HG02885 (cell line): Measurements from ENCODE around the gene BTBD9.

Experiments used
- ATAC-seq: cut with Tn5 transposase; IDR thresholded peaks from one replicate; pipeline ENCODE4 v1.9.1; 2021; ENCODE audit warnings: mild to moderate bottlenecking; ENCODE audit not compliant: unreplicated experiment, poor library complexity

Gene BTBD9

DNA sequence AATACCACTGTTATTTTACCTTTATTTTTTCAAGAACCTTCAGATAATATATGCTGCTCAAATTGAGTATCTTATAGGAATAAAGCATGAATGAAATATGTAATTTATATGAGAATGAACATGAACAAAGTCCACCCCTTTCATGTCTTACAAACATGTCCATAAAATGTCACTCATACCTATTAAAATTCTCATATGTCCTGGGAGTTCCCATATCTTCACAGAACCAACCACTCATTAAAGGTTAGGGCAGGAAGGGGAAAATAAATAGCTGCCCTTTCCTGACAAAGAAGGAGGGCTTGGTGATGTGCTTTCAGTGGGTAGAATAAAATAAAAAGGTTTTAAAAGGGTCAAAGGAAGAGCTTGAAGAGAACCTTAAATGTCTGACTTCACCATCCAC, 125.3 kb downstream of the BTBD9 start:
- no peak for ATAC-seq

- ATAC-seq: no peak
Measured at GRCh38 chr6:38512211-38512610, 127.5 kb downstream of the BTBD9 start.

- ATAC-seq: no peak
Measured at GRCh38 chr6:38510205-38510604, 129.5 kb downstream of the BTBD9 start.

DNA sequence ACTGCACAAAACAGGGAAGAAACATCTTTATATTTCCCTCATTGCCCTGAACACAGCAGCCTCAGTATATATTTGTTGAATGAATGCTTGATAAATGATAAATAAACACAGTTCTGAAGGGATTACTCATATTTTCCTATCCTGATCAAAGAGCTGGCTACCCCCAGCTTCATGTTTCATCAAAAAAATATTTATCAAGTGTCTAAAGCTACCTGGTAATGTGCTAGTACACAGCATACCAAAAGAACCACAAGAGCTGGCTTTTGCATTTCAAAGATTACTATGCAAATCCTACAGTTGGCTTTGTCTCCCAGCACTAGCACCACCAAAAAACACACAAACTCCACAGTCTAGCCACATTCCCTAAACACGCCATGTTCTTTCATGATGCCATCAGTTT, 130.0 kb downstream of the BTBD9 start:
- ATAC-seq: no peak

DNA sequence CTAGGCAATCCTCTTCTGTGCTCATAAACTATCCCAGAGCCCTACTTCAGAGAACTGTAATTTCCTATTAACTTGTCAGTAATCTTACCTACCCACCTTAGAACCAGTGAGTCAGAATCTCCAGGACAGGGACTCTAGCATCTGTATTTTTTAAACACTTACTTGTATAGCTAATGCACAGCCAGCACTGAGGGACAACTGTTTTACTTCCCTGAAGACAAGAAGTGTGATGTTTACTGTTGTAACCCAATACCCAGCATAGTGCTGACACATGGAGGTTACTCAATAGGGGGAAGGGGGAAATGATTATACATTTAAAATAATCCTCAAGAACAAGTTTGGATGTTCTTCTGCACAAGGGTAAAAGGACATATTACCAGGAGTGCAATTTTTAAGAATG, 130.8 kb downstream of the BTBD9 start:
- ATAC-seq: no peak

- ATAC-seq: no peak
Measured at GRCh38 chr6:38508286-38508685, 131.4 kb downstream of the BTBD9 start.

- no peak for ATAC-seq
Measured at GRCh38 chr6:38507173-38507572, 132.6 kb downstream of the BTBD9 start.

GRCh38 chr6:38505826-38506225, 133.9 kb downstream of the BTBD9 start:
- no peak for ATAC-seq

DNA sequence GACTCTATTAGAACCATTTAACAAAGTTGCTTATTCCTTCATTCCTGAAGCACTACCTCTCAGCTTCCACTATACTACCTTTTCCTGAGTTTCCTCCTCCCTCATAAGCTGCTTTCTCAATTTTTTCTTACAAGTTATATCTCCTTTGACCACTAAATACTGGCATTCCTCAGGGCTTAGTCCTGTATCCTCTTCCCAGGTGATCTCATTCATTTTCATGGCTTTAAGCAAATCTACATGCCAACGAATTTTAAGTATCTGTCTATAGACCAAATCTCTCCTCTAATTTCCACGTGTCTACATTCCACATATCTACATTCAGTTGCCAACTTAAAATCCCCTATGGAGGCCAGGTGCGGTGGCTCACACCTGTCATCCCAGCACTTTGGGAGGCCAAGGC, 134.7 kb downstream of the BTBD9 start:
- no peak for ATAC-seq

DNA sequence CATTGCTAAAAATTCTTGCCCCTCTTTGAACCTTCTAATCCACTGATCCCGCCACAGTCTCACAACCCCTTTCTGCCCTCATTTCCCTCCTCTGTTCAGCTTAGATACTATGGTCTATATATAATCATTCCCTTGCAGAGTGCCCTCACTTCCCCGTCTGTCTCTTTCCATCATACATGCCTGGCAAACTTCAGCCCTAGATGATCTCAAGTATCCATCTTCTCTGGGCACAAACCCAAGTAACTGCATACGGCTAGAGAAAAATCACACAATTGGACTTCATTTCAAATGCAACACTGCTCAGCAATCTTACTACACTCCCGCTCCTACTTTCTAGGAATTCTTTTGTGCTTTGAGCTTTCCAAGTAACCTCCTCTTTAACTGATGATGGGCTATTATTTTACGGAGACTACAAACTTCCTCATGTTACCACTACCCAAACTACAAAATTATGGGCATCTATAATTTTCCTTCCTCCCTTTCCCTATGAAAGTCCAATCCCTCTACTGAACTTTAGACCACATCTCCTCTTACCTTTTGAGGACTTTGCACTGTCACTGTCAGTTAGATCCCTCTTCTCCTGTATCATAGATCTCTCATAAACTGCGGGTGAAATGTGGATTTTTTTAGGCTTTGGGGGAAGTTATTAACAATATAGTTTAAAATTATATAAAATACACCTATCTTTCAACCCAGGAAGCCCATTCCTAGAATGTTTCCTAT, 135.6 kb downstream of the BTBD9 start:
- ATAC-seq: no peak

DNA sequence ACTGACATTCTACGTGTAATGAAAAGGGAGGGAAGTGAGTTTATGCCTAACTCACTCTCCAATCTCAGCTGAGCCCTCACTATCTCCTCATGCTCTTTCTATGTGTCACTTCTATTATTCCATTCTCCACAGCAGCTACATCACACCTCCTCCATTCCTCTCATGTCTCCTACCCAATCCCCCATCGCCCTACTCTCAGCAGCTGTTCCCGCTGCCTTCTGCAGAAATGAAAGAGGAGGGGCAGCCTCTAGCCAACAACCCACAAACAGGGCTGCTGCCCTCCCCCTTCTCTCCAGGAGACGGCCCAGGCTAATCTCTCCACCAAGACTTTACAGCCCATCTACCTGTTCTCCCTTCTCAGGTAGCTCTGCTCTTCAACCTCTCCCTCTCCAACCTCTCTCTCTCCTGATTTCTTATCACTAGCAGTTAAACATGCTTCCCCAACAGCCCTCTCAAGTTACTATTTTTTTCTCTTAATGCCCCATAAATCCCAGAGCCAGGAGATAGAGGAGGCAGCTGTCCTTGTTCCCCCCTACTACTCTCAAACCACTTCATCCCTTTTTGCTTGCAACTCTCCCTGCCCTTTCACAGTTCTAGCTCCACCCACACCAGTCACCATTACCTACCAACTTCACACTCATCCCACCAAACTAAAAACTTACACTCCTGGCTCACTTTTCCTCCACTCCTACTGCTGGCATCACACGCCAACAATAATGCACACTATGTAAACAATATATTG, 136.5 kb downstream of the BTBD9 start:
- no peak for ATAC-seq

DNA sequence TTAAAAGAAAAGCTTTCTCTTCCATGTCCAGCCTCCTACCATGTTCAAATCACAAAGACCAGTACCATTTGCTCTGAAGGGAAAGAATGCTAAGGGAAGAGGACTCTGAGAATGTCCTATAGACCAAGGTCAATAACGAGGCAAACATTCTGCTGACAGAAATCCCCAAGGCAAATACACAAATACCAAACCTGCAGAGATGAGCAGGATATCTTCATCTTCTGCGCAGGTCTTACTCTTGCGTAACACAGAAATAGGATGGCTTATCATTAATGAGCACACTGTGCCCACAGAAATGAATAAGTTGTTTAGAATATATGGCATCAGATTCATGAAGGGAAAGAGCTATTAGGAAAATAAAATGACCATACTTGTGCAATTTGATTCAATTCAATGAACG, 137.3 kb downstream of the BTBD9 start:
- ATAC-seq: no peak

DNA sequence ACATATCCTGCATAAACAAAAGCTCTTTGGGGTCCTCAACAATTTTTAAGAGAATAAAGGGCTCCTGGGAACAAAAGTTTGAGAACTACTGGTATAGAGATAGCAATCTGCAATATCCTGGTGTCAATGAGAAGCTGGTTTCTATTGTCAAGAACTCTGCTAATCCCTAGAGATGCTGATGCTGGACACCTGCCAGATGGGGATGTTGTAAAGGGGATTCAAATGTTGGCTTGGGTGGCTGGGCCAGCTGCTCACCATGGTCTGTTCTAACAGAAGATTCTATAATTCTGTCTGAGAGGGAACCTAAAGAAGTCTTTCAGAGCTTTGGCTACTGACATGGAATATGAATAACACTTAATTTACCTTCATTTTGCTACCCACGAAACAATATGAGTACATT, 137.8 kb downstream of the BTBD9 start:
- ATAC-seq: no peak

GRCh38 chr6:38499529-38500096, 140.1 kb downstream of the BTBD9 start:
- no peak for ATAC-seq

GRCh38 chr6:38498805-38499445, 140.8 kb downstream of the BTBD9 start:
- no peak for ATAC-seq

DNA sequence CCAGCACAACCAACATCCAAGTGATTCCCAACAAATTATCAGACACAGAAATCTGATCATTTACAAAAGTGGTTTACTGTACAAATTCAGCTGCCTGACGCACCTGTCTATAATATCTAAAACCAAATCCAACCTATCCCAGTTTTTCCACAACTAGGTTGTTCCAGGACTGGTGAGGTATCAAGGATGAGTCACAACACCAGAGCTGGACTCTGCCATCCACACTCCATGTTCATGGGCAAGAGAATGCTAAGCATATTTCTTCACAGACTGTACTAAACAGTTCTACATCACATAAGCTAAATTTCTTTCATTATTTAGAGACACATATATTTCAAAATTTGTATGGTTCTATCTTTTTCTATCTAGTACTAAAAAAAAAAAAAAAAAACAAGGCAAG, 141.6 kb downstream of the BTBD9 start:
- no peak for ATAC-seq

- no peak for ATAC-seq
Measured at GRCh38 chr6:38497546-38497945, 142.2 kb downstream of the BTBD9 start.

DNA sequence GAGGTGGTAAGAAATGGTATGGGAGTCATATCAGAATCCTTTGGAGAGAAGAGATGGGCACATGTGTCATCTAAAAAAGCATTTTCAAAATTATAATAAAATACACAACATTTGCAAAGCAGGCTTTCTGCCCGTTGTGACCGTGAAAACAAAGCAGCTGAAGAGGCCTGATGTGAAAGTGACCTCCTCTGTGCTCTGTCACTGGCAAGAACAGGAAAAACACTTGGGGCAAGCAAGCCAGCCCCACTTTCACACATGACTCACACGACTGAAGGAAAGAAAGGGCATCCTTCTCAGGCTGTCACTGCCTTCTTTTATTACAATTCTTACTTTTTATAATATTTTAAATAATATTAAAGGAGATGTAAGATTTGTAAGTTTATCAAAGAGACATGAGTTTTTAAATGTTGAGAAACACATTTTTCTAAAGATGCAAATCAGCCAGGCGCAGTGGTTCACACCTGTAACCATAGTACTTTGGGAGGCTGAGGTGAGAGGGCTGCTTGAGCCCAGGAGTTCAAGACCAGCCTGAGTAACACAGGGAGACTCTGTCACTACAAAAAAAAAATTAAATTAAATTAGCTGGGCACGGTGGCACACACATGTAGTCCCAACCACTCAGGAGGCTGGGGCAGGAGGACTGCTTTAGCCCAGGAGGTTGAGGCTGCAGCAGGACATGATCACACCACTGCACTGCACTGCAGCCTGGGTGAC, 143.7 kb downstream of the BTBD9 start:
- no peak for ATAC-seq

DNA sequence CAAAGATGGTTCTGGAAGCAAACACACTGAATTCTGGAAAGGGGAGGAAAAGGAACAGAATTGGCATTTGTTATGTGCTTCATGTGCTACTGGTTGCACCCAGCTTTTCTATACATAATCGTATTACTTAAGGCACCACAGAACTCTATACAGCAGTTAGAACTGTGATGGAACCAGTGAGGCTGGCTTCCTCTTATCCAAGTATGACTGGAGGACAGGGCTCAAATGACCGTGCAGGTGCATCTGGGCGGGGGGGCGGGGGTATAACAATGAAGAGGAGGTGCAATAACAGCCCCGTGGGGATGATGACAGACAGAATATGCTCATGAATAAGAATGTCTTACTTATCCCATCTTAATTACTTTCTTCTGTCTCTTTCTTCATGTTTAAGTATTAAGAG, 144.2 kb downstream of the BTBD9 start:
- no peak for ATAC-seq

- no peak for ATAC-seq
Measured at GRCh38 chr6:38493931-38494547, 145.7 kb downstream of the BTBD9 start.
